GM21423 (cell line): Measurements from ENCODE around the gene CES1.
"Not testable (repeated sequence)": the region's sequence is repeated elsewhere in the genome, so short reads cannot be mapped to it uniquely, and the experiment has no call there.

ENCODE experiments used
- ATAC-seq: cut with Tn5 transposase; IDR thresholded peaks from one replicate; pipeline ENCODE4 v1.9.1; 2021; ENCODE audit warnings: mild to moderate bottlenecking, moderate library complexity; ENCODE audit not compliant: unreplicated experiment

The CES1 gene

GRCh38 chr16:55832773-55833691 is at the start of gene CES1:
Gene CES1 (minus strand): TSS chr16:55833096. CDS start chr16:55833055, 41 bp downstream.
- ATAC-seq = no peak

- ATAC-seq = no peak
Observed at GRCh38 chr16:55876854-55877253, 44.0 kb upstream of the CES1 start.

DNA sequence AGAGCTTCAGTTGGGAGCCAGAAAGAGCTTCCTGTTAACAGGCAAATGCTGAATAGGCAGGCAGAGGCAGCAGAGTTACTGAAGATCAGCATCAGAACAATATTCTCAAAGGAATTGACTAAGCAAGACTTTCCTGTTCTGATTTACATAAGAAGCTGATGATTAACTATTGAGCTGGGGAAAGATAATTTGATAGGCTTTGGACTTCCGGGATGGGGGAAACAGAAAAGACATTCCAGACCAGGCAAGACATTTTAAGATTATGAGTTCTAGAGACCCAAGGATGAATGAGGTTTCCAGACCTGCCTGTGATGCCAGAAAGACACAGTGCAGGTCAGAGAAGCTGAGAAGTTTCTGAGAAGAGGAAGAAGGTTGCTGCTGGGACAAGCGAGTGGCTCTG is 42.4 kb upstream of the CES1 start, which contains the start of gene CES5A:
TSS of gene CES5A (minus strand) at position 101 of the 400 bp plus-strand sequence. CDS start 152 bp downstream, outside the sequence.
- no peak for ATAC-seq

DNA sequence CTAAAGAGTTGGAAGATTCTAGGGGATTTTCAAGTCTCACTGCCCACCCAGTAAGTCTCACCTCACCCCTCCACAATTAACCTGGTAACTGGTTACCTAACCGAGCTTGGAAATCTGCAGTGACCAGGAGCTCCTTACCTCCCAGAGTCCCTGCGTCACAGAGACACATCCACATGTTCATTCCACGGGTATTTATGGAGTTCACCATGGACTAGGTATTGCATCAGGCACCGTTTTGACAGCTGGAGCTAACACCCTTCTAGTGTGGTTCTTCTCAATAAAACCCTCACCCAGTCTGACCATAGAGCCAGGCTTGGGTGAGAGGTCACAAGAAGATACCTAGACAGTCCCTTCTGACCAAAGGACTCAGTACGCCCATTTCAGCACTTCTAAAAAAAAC is 40.2 kb upstream of the CES1 start:
- no peak for ATAC-seq

GRCh38 chr16:55872130-55872529 is 39.2 kb upstream of the CES1 start:
- ATAC-seq = no peak

- no peak for ATAC-seq
Observed at GRCh38 chr16:55871411-55872038, 38.6 kb upstream of the CES1 start.

- ATAC-seq = no peak
Observed at GRCh38 chr16:55868980-55869379, 36.1 kb upstream of the CES1 start.

DNA sequence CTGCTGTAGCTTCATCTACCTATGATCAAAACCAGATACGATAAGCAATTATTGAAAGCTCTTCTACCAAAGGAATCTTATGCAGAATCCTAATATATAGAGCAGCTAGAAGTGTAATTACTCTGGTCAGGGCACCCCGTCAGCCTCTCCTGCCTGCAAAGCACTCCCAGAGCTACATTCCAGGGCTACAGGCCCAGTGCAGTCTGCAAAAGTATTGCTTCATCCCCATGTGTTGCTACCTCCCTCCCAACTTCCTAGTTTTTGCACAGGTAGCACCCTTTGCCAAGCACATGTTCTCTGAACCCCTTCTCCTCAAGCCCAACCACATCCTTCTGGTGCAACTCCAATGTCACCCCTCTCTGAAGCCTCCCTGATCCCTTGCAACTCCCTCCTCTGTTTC is 35.2 kb upstream of the CES1 start:
- no peak for ATAC-seq

- ATAC-seq = no peak
Observed at GRCh38 chr16:55861288-55861687, 28.4 kb upstream of the CES1 start.

- not testable (repeated sequence) for ATAC-seq
Observed at GRCh38 chr16:55857650-55858049, 24.8 kb upstream of the CES1 start.

DNA sequence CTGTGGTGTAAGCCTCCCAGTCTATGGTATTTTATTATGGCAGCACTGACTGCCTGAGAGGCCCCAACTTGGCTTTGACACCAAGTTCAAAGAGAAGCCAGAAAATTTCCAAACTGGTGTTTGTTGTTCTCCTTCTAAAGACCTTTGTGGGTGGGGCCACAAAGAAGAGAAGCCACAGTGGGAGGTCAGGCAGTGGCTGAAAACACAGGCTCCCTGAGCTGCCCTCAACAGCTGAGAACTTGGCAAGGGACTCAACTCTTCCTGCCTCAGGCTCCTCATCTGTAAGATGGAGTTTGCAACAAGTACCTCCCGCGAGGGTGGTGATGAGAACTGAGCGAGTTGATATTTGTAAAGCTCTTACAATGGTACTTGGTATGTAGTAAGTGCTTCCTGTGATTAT is 24.1 kb upstream of the CES1 start:
- ATAC-seq = no peak

- no peak for ATAC-seq
Observed at GRCh38 chr16:55853114-55853513, 20.2 kb upstream of the CES1 start.

GRCh38 chr16:55849536-55849935 is 16.6 kb upstream of the CES1 start:
- ATAC-seq = no peak

DNA sequence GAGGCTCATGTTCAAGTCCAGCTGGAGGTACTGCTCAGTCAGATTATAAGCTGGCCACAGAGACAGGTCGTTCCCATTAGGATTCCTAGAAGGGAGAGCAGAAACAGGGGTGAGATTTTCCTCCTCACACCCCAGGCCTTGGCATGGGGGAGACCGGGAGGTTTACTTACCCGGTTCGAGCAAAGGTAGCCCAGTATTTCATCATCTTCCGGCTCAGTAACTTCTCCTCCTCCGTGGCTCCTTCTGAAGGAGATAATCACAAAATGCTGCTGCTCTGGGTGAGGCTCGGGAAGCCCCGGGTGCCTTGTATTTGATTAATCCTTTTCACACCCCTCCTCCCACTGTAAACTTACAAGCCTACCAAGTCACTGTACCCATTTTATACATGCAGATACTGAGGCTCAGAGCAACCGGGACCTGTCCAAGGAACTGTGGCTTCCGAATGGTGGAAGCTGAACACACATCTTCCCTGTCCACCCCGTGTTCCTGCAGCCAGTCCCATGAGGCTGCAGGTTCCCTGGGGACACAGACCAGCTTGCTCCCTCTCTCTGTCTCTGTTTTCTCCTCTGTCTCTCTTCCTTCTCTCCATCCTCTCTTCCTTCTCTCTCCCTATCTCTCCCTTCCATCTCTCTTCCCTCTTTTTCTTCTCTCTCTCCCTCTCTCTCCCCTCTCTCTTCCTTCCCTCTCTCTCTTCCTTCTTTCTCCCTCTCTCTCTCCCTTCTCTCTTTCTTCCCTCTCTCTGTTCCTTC is 13.9 kb upstream of the CES1 start:
- ATAC-seq = no peak

- no peak for ATAC-seq
Observed at GRCh38 chr16:55843105-55843395, 10.2 kb upstream of the CES1 start.

DNA sequence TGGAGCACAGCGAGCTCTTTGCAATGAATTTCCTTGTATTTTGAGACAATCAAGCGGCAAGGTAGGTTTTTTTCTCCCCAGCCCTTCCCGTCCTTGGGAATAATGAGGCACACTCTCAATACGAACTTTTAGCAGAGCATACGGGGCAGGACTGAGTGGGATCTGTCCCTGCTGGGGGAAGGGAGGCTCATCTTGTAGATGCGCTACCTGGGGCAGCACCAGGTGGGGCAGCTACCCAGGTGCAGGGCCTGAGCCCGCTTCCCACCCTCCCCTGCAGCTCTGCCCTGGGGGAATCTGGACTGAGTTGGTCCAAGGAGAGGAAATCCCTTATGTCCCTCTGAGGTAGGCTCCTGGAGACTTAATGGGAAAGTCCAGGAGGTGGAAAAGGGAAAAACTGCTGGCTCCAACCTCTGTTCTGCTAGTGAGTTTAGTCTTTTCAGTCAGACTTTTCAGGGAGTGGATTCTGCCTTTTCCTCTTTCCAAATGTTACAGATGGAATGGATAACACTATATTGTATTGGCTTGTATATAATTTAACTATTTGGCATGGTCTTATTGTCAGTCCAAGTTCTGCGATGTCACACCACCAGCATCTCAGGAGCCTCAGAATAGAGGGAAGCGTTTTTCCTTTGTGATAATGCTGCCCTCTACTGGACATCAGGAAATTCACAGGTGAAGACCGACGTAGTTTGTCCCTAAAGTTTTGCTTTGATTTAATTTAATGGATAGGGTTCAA is 9.6 kb upstream of the CES1 start:
- no peak for ATAC-seq

- no peak for ATAC-seq
Observed at GRCh38 chr16:55839115-55839514, 6.2 kb upstream of the CES1 start.

DNA sequence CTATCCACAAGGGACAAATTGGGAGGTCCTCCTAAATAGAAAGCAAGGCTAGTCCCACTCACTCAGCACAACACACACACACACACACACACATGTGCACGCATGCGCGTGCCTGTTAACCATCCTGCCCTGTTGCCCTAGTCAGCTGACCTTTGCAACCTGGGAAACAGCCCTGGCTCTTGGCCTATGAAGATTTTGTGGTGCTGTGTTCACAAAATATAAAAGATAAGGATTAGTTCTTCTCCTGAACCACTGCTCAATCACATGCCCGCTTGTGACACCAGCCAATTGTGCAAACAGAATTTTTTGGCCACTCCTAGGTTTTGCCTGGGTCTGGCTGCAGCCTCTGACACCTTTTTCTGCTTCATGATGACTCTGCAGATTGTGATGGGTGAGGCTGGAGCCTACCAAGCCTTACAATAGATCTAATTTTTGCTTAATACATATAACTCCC is 3.3 kb upstream of the CES1 start:
- no peak for ATAC-seq

DNA sequence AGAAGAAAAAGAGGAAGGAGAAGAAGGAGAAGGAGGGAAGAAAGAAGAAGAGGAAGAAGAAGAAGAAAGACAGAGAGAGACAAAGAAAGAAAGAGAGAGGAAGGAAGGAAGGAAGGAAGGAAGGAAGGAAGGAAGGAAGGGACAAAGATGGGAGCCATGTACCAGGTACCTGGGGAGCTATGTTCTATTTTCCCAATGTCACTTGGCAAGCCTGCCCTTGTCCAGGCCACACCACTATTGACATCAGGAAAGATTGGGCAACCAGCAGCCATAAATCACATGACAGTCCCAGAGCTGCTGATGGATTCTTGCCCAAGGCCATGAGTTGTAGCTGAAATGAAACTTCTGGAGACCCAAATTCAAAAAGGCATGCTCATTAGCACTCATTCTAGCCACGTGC is 2.7 kb upstream of the CES1 start:
- no peak for ATAC-seq

DNA sequence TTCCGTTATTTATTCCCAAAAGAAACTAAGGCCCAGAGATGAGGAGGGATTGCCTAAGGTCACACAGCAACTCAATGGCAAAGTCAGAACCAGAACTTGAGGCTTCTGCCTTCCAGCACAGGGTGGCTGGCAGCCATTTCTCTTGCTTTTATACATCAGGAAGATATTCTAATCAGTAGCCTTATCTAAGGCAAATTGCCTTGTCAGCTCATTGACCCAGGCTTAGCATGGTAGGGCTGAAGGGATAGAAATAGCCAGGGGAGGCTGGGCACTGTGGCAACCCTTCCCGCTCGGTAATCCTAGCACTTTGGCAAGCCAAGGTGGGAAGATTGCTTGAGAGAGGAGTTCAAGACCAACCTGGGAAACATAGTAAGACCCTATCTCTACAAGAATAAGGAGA is 2.3 kb upstream of the CES1 start:
- ATAC-seq = not testable (repeated sequence)

DNA sequence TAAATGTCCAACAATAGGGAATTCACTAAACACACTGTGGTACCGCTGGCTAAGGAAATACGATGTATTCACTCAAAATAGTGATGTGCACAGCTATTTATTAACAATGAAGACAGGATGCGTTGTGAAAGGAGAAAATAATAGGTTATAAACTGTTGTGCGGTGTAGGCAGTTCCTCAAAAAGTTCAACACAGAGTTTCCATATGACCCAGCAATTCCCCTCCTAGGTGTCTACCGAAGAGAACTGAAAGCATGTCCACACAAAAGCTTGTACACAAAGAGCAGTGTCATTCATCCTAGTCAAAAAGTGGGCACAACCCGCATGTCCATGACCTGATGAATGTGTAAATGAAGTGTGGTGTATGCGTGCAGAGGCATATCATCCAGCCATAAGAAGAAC is 1.2 kb upstream of the CES1 start:
- peak; percentile 67 for ATAC-seq
